IMR-90 (cell line): ENCODE measurements around the gene TGFB1. TPM values are rescaled to one million over a fixed set of nuclear protein-coding genes. Genes with fewer than 3 reads are reported as not detected.

Experiments used
- ATAC-seq: fragments of 200-7000 bp; cut with Tn5 transposase; 2 replicates; pipeline ENCODE4 v1.9.1; 2020; ENCODE audit warnings: low read depth, mild to moderate bottlenecking, moderate library complexity
- BruUV-seq: library from RNA; stranded (reverse); fragments of 400-500 nt; replicated peaks from 2 replicates; lab custom pipeline; 2021; lab: Mats Ljungman, UMichigan
- CTCF ChIA-PET: fragments of 300-600 bp; formaldehyde crosslinking; extraction: SDS; loops from one replicate; lab custom pipeline; 2021; ENCODE audit warnings: antibody characterized with exemption; lab: Yijun Ruan, JAX
- POLR2A ChIA-PET: fragments of 300-600 bp; sonication (Branson Sonifier 250); formaldehyde crosslinking; loops from one replicate; lab custom pipeline; 2022; ENCODE audit warnings: antibody characterized with exemption; ENCODE audit not compliant: unreplicated experiment; lab: Charles Lee
- DNase-seq: peaks from one replicate; pipeline ENCODE4 v3.0.0; 2013
- H2AFZ ChIP-seq: replicated peaks from 2 replicates; pipeline ENCODE3; 2013; ENCODE audit warnings: low read length, mild to moderate bottlenecking; ENCODE audit not compliant: poor library complexity
- H2AK5ac ChIP-seq: 2 replicates; pipeline ENCODE4 v1.6.1; 2013; ENCODE audit warnings: low read depth, low read length, inconsistent platforms
- H2AK9ac ChIP-seq: replicated peaks from 2 replicates; pipeline ENCODE3; 2013; ENCODE audit warnings: mild to moderate bottlenecking, low read depth, low read length, moderate library complexity; ENCODE audit not compliant: poor library complexity
- H2BK120ac ChIP-seq: 2 replicates; pipeline ENCODE4 v1.6.1; 2013; ENCODE audit warnings: low read depth, low read length, inconsistent platforms
- H2BK15ac ChIP-seq: 3 replicates; pipeline ENCODE4 v1.6.1; 2013; ENCODE audit warnings: low read depth, low read length, inconsistent platforms
- H2BK20ac ChIP-seq: 2 replicates; pipeline ENCODE4 v1.6.1; 2013; ENCODE audit warnings: low read depth, mild to moderate bottlenecking, inconsistent platforms, low read length, moderate library complexity
- H2BK5ac ChIP-seq: 2 replicates; pipeline ENCODE4 v1.6.1; 2013; ENCODE audit warnings: mild to moderate bottlenecking, low read depth, low read length, inconsistent platforms; ENCODE audit not compliant: poor library complexity, severe bottlenecking
- H3K14ac ChIP-seq: replicated peaks from 2 replicates; pipeline ENCODE4 v1.6.1; 2013; ENCODE audit warnings: low read depth, low read length, inconsistent platforms
- H3K18ac ChIP-seq: 2 replicates; pipeline ENCODE4 v1.6.1; 2013; ENCODE audit warnings: low read depth, low read length, control low read depth
- H3K23ac ChIP-seq: 2 replicates; pipeline ENCODE4 v1.6.1; 2013; ENCODE audit warnings: low read depth, low read length, inconsistent platforms
- H3K27ac ChIP-seq: 2 replicates; pipeline ENCODE4 v1.5.1; 2013; ENCODE audit warnings: mild to moderate bottlenecking, control low read depth, low read length; ENCODE audit not compliant: insufficient read depth
- H3K27me3 ChIP-seq: 2 replicates; pipeline ENCODE4 v1.6.1; 2013; ENCODE audit warnings: low read length; ENCODE audit not compliant: control insufficient read depth, insufficient read depth
- H3K36me3 ChIP-seq: 2 replicates; pipeline ENCODE4 v1.6.1; 2013; ENCODE audit warnings: low read length, mixed read lengths; ENCODE audit not compliant: control insufficient read depth, insufficient read depth
- H3K4ac ChIP-seq: 2 replicates; pipeline ENCODE4 v1.6.1; 2013; ENCODE audit warnings: low read depth, low read length, inconsistent platforms
- H3K4me1 ChIP-seq: 2 replicates; pipeline ENCODE4 v1.6.1; 2013; ENCODE audit warnings: low read length, mixed read lengths; ENCODE audit not compliant: control insufficient read depth, insufficient read depth
- H3K4me2 ChIP-seq: 2 replicates; pipeline ENCODE4 v1.6.1; 2013; ENCODE audit warnings: low read depth, mild to moderate bottlenecking, control low read depth, low read length, moderate library complexity
- H3K4me3 ChIP-seq: 2 replicates; pipeline ENCODE4 v1.5.1; 2013; ENCODE audit warnings: low read depth, mild to moderate bottlenecking, control low read depth, low read length, moderate library complexity; ENCODE audit not compliant: insufficient read depth
- H3K56ac ChIP-seq: 2 replicates; pipeline ENCODE4 v1.6.1; 2013; ENCODE audit warnings: low read length, inconsistent platforms; ENCODE audit not compliant: insufficient read depth; ENCODE audit errors: extremely low read depth
- H3K79me1 ChIP-seq, 2 experiments: 2 replicates each; pipeline ENCODE4 v1.6.1; 2013; ENCODE audit warnings: low read length in 2 of 2, inconsistent platforms in 1 of 2, low read depth in 1 of 2
- H3K9ac ChIP-seq: 2 replicates; pipeline ENCODE4 v1.6.1; 2013; ENCODE audit warnings: low read depth, low read length, control low read depth
- H3K9me1 ChIP-seq: 2 replicates; pipeline ENCODE4 v1.6.1; 2013; ENCODE audit warnings: low read length, inconsistent platforms; ENCODE audit not compliant: insufficient read depth
- H3K9me3 ChIP-seq: 2 replicates; pipeline ENCODE4 v1.6.1; 2013; ENCODE audit warnings: low read length; ENCODE audit not compliant: control insufficient read depth, insufficient read depth
- H4K20me1 ChIP-seq: 2 replicates; pipeline ENCODE4 v1.6.1; 2013; ENCODE audit warnings: low read length, inconsistent platforms; ENCODE audit not compliant: insufficient read depth
- H4K5ac ChIP-seq: 2 replicates; pipeline ENCODE4 v1.6.1; 2013; ENCODE audit warnings: mild to moderate bottlenecking, low read depth, low read length, control low read depth
- H4K8ac ChIP-seq, 2 experiments: 2 replicates each; pipeline ENCODE4 v1.6.1; 2013; ENCODE audit warnings: low read depth in 2 of 2, low read length in 2 of 2, control low read depth in 1 of 2, inconsistent platforms in 1 of 2
- H4K91ac ChIP-seq: 2 replicates; pipeline ENCODE4 v1.6.1; 2013; ENCODE audit warnings: low read depth, low read length, inconsistent platforms; ENCODE audit not compliant: insufficient read depth
- CEBPB ChIP-seq: IDR thresholded peaks from 2 replicates; pipeline ENCODE4 v1.6.1; 2012; ENCODE audit warnings: low read depth, low read length, improper control_type of control experiment
- ELK1 ChIP-seq: fragments of 150-350 bp; IDR thresholded peaks from 2 replicates; pipeline ENCODE4 v1.6.1; 2016; ENCODE audit warnings: low read depth, mild to moderate bottlenecking, low read length, moderate library complexity, borderline replicate concordance
- MAZ ChIP-seq: IDR thresholded peaks from 2 replicates; pipeline ENCODE4 v1.6.1; 2012; ENCODE audit warnings: low read depth, mild to moderate bottlenecking, low read length, improper control_type of control experiment, moderate library complexity, borderline replicate concordance
- POLR2A ChIP-seq: IDR thresholded peaks from 2 replicates; pipeline ENCODE4 v1.6.1; 2012; ENCODE audit warnings: mild to moderate bottlenecking, low read depth, low read length
- RAD21 ChIP-seq: IDR thresholded peaks from 2 replicates; pipeline ENCODE4 v1.6.1; 2012; ENCODE audit warnings: low read length, improper control_type of control experiment
- RFX5 ChIP-seq: IDR thresholded peaks from 2 replicates; pipeline ENCODE4 v1.8.0; 2012; ENCODE audit warnings: low read depth, mild to moderate bottlenecking, low read length, moderate library complexity
- SMC3 ChIP-seq: fragments of 150-350 bp; IDR thresholded peaks from 2 replicates; pipeline ENCODE4 v1.6.1; 2016; ENCODE audit warnings: low read depth, mild to moderate bottlenecking, antibody characterized with exemption, low read length, moderate library complexity
- WGBS, 2 experiments: methylation state at CpG; one replicate each; pipeline versions ENCODE4 v1.1.5 to v1.1.7; 2013; ENCODE audit warnings: missing lambda C conversion rate in 2 of 2; ENCODE audit not compliant: insufficient read length in 1 of 2; ENCODE audit errors: extremely low coverage in 2 of 2; 5-methylcytosine and 5-hydroxymethylcytosine counted together
- dilution Hi-C: fragments of 300-500 bp; cut with HindIII; formaldehyde crosslinking; loops from one replicate; pipeline ENCODE4 v1.14.3; 2018; ENCODE audit warnings: low sequenced_read_pairs; ENCODE audit not compliant: unreplicated experiment
- in situ Hi-C: fragments of 300-500 bp; cut with MboI; formaldehyde crosslinking; loops from 3 replicates; pipeline ENCODE4 v1.14.3; 2019; ENCODE audit warnings: low sequenced_read_pairs, inconsistent platforms, mixed read lengths
- intact Hi-C: fragments of 100-400 bp; cut with micrococcal nuclease; formaldehyde crosslinking; loops from 2 replicates; pipeline ENCODE4 v1.10.0; 2022
- polyA plus RNA-seq, 3 experiments: library from polyadenylated mRNA; depleted of rRNA; stranded (reverse); fragments of >200 nt; gene quantifications; 2 replicates each; pipeline ENCODE4 v1.2.3, GENCODE V29; 2012; ENCODE audit warnings: low replicate concordance in 1 of 3
- total RNA-seq: library from RNA; depleted of rRNA; stranded (reverse); fragments of >200 nt; gene quantifications from 2 replicates; pipeline ENCODE4 v1.2.3, GENCODE V29; 2012

Gene TGFB1
- total and polyA plus RNA-seq, 2 of the 4 experiments (the other 2 are of a cell fraction) = 3.2 to 26.7 TPM

GRCh38 chr19:41357746-41358145 is 4.0 kb upstream of the TGFB1 start:
- H3K14ac ChIP-seq = no peak overlapping the region
- no peak overlapping the region for H2AK9ac ChIP-seq
- no peak for DNase-seq
- dilution Hi-C loops = no loop called here
- H4K20me1 ChIP-seq = peaks cover 4% of the 10 kb centered on the region; the same call in 1 of the 2 replicates
- no CpG with 5 or more reads among the region's 13 CpGs for WGBS, 2 experiments
- H3K56ac ChIP-seq = no peak overlapping the region
- no peaks in the 10 kb centered on the region for H3K27me3 ChIP-seq
- in situ Hi-C loops = no loop called here
- H2BK20ac ChIP-seq = no peak overlapping the region
- H4K91ac ChIP-seq = no peak overlapping the region
- no peak overlapping the region for H3K4me2 ChIP-seq
- CTCF ChIA-PET = no interaction called here
- H3K23ac ChIP-seq = no peak overlapping the region
- H3K79me1 ChIP-seq = peaks cover 5 to 19% of the 10 kb centered on the region in 2 experiments; a peak in 2 of 4 replicates
- H3K18ac ChIP-seq = no peak overlapping the region
- H3K27ac ChIP-seq = no peak overlapping the region
- H3K9ac ChIP-seq = no peak overlapping the region
- no peak overlapping the region for H2AFZ ChIP-seq
- no peak overlapping the region for H3K4me3 ChIP-seq
- H3K9me1 ChIP-seq = peaks cover 6% of the 10 kb centered on the region; the same call in 1 of the 2 replicates
- POLR2A ChIA-PET = no interaction called here
- H3K9me3 ChIP-seq = no peaks in the 10 kb centered on the region
- no peak for TF ChIP-seq SMC3
- no peak for TF ChIP-seq RFX5
- no peak for TF ChIP-seq RAD21
- TF ChIP-seq MAZ = no peak
- TF ChIP-seq CEBPB = no peak
- TF ChIP-seq POLR2A = no peak
- no peak for TF ChIP-seq ELK1
- no peak overlapping the region for H2AK5ac ChIP-seq
- ATAC-seq = no peak
- H2BK15ac ChIP-seq = no peak overlapping the region
- H2BK5ac ChIP-seq = no peak overlapping the region
- no peak overlapping the region for H4K8ac ChIP-seq
- intact Hi-C loops = no loop called here
- no peak overlapping the region for H4K5ac ChIP-seq
- no peaks in the 10 kb centered on the region for H3K4me1 ChIP-seq
- H3K36me3 ChIP-seq = no peaks in the 10 kb centered on the region
- H2BK120ac ChIP-seq = no peak overlapping the region
- no peak overlapping the region for H3K4ac ChIP-seq
- BruUV-seq = no TSS peak
